NCI-H1694 (cell line): ENCODE measurements around the gene SMAP1.

Experiments used
- DNase-seq: peaks from one replicate; lab custom pipeline; 2025; lab: John Stamatoyannopoulos, UW

SMAP1 gene

GRCh38 chr6:70684794-70685493 lies 17.3 kb downstream of the SMAP1 start:
- no peak for DNase-seq

- no peak for DNase-seq
Observed at GRCh38 chr6:70685494-70686180, 18.0 kb downstream of the SMAP1 start.

- peak; percentile 35 for DNase-seq
Observed at GRCh38 chr6:70686548-70687133, 19.0 kb downstream of the SMAP1 start.

GRCh38 chr6:70693887-70694286 lies 26.2 kb downstream of the SMAP1 start:
- no peak for DNase-seq

GRCh38 chr6:70694371-70694770 lies 26.7 kb downstream of the SMAP1 start:
- no peak for DNase-seq

- DNase-seq = no peak
Observed at GRCh38 chr6:70700922-70701876, 33.5 kb downstream of the SMAP1 start.

GRCh38 chr6:70705772-70706171 lies 38.1 kb downstream of the SMAP1 start:
- no peak for DNase-seq

- peak; percentile 74 for DNase-seq
Observed at GRCh38 chr6:70706491-70707123, 38.9 kb downstream of the SMAP1 start.

- no peak for DNase-seq
Observed at GRCh38 chr6:70707893-70708292, 40.2 kb downstream of the SMAP1 start.

GRCh38 chr6:70708448-70708847 lies 40.8 kb downstream of the SMAP1 start:
- no peak for DNase-seq

- no peak for DNase-seq
Observed at GRCh38 chr6:70709826-70710225, 42.1 kb downstream of the SMAP1 start.

GRCh38 chr6:70714716-70715257 lies 47.1 kb downstream of the SMAP1 start:
- DNase-seq = no peak

- no peak for DNase-seq
Observed at GRCh38 chr6:70717038-70717801, 49.5 kb downstream of the SMAP1 start.

- DNase-seq = no peak
Observed at GRCh38 chr6:70724524-70724923, 56.8 kb downstream of the SMAP1 start.

GRCh38 chr6:70725817-70726415 lies 58.2 kb downstream of the SMAP1 start:
- DNase-seq = no peak

GRCh38 chr6:70734381-70734780 lies 66.7 kb downstream of the SMAP1 start:
- no peak for DNase-seq

- DNase-seq = no peak
Observed at GRCh38 chr6:70734979-70735378, 67.3 kb downstream of the SMAP1 start.

- no peak for DNase-seq
Observed at GRCh38 chr6:70735513-70735912, 67.8 kb downstream of the SMAP1 start.

- DNase-seq = no peak
Observed at GRCh38 chr6:70738028-70738427, 70.3 kb downstream of the SMAP1 start.

GRCh38 chr6:70739534-70739933 lies 71.9 kb downstream of the SMAP1 start:
- no peak for DNase-seq
